Tibial artery (tissue), 4 donors: Measurements from ENCODE around the gene STK4.

Experiments
- DNase-seq, 2 donors: peaks; one replicate each; pipeline ENCODE4 v3.0.0-alpha.2; 2019
- H3K27ac ChIP-seq, 2 donors: fragments of 200-600 bp; sonication (generic) in 1 of 2; 1 replicate in 1 of 2; 2 replicates in 1 of 2; pipeline ENCODE4 v1.5.1; 2018 to 2019; ENCODE audit warnings: mild to moderate bottlenecking in 1 of 2
- H3K27me3 ChIP-seq, 2 donors: fragments of 200-600 bp; sonication (generic) in 1 of 2; one replicate each; pipeline versions ENCODE4 v1.5.1 to v1.6.0; 2016 to 2019
- H3K36me3 ChIP-seq, 3 donors: fragments of 200-600 bp; sonication (generic) in 2 of 3; one replicate each; pipeline ENCODE4 v1.5.1; 2016 to 2019; ENCODE audit warnings: mild to moderate bottlenecking in 2 of 3
- H3K4me1 ChIP-seq, 4 donors: fragments of 200-600 bp; sonication (generic) in 2 of 4; 1 replicate in 3 of 4; 2 replicates in 1 of 4; pipeline ENCODE4 v1.5.1; 2016 to 2019
- H3K4me3 ChIP-seq, 2 donors: fragments of 200-600 bp; sonication (generic) in 1 of 2; 1 replicate in 1 of 2; 2 replicates in 1 of 2; pipeline ENCODE4 v1.5.1; 2018 to 2019; ENCODE audit warnings: mild to moderate bottlenecking in 2 of 2
- H3K9me3 ChIP-seq, 3 donors: fragments of 200-600 bp; sonication (generic) in 1 of 3; one replicate each; pipeline ENCODE4 v1.5.1; 2016 to 2019
- intact Hi-C: fragments of 100-400 bp; cut with DNase I; formaldehyde crosslinking; loops from one replicate; pipeline ENCODE4 v1.15.0; 2023; ENCODE audit warnings: low total_unique reads
- TF ChIP-seq, protein P1 (sequence below), 2 experiments: fragments of 200-600 bp in 1 of 2; fragments of 450-650 bp in 1 of 2; IDR thresholded peaks; one replicate each; pipeline ENCODE4 v1.5.1; 2017 to 2019; ENCODE audit warnings: antibody characterized with exemption in 2 of 2, mild to moderate bottlenecking in 1 of 2, moderate library complexity in 1 of 2

Gene STK4

GRCh38 chr20:45104786-45105185, 138.5 kb downstream of the STK4 start:
- TF ChIP-seq, protein P1, sequence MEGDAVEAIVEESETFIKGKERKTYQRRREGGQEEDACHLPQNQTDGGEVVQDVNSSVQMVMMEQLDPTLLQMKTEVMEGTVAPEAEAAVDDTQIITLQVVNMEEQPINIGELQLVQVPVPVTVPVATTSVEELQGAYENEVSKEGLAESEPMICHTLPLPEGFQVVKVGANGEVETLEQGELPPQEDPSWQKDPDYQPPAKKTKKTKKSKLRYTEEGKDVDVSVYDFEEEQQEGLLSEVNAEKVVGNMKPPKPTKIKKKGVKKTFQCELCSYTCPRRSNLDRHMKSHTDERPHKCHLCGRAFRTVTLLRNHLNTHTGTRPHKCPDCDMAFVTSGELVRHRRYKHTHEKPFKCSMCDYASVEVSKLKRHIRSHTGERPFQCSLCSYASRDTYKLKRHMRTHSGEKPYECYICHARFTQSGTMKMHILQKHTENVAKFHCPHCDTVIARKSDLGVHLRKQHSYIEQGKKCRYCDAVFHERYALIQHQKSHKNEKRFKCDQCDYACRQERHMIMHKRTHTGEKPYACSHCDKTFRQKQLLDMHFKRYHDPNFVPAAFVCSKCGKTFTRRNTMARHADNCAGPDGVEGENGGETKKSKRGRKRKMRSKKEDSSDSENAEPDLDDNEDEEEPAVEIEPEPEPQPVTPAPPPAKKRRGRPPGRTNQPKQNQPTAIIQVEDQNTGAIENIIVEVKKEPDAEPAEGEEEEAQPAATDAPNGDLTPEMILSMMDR (IDR thresholded peaks at IDR 0.05) = no peak
- no peak overlapping the region for H3K27ac ChIP-seq
- intact Hi-C loops = no loop called here
- no peak for DNase-seq
- H3K9me3 ChIP-seq = no peaks in the 10 kb centered on the region
- H3K4me1 ChIP-seq = peaks cover 0 to 6% (median 2%) of the 10 kb centered on the region in 4 donors
- peaks cover 0 to 28% of the 10 kb centered on the region in 2 donors for H3K27me3 ChIP-seq
- no peak overlapping the region for H3K4me3 ChIP-seq
- H3K36me3 ChIP-seq = no peaks in the 10 kb centered on the region

GRCh38 chr20:45105317-45105716, 139.0 kb downstream of the STK4 start:
- Histone ChIP-seq H3K9me3 (no peaks in the 10 kb centered on the region), H3K27ac (no peak overlapping the region), H3K27me3 (peaks cover 0 to 28% of the 10 kb centered on the region in 2 donors), H3K36me3 (no peaks in the 10 kb centered on the region), H3K4me1 (peaks cover 0 to 6% (median 2%) of the 10 kb centered on the region in 4 donors), H3K4me3 (no peak overlapping the region)
- TF ChIP-seq, protein P1 (IDR thresholded peaks at IDR 0.05) = no peak
- no peak for DNase-seq
- intact Hi-C loops = no loop called here

GRCh38 chr20:45109634-45110033, 143.3 kb downstream of the STK4 start:
- intact Hi-C loops = no loop called here
- no peaks in the 10 kb centered on the region for H3K9me3 ChIP-seq
- peaks cover 0 to 39% of the 10 kb centered on the region in 2 donors for H3K27me3 ChIP-seq
- no peak overlapping the region for H3K4me3 ChIP-seq
- H3K27ac ChIP-seq = no peak overlapping the region
- DNase-seq = no peak
- no peaks in the 10 kb centered on the region for H3K36me3 ChIP-seq
- no peaks in the 10 kb centered on the region for H3K4me1 ChIP-seq
- TF ChIP-seq, protein P1 (IDR thresholded peaks at IDR 0.05) = no peak

GRCh38 chr20:45110301-45110700, 144.0 kb downstream of the STK4 start:
- no peaks in the 10 kb centered on the region for H3K9me3 ChIP-seq
- DNase-seq = no peak
- intact Hi-C loops = no loop called here
- H3K36me3 ChIP-seq = no peaks in the 10 kb centered on the region
- H3K4me1 ChIP-seq = no peaks in the 10 kb centered on the region
- H3K27me3 ChIP-seq = peaks cover 0 to 39% of the 10 kb centered on the region in 2 donors
- TF ChIP-seq, protein P1 (IDR thresholded peaks at IDR 0.05) = no peak
- no peak overlapping the region for H3K27ac ChIP-seq
- no peak overlapping the region for H3K4me3 ChIP-seq

DNA sequence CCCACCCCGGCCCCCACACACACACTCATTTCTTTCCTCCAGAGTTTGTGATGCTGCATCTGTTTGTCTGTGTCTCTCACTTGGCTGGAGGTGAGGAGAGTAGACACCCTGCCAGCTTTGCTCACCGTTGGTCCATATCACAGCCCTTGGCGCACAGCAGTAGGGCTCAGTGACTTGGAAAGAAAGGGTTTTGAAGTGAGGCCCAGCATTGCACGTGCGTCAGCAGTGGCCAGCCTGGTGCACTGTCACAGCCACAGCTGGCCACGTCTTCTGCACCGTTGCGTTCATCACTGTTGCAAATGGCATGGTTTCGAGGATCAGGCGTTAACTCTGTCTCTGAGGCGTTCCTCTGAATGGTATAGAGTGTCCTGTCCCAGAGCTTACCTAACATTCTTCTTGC, 145.0 kb downstream of the STK4 start:
- Histone ChIP-seq H3K4me3 (no peak overlapping the region), H3K36me3 (no peaks in the 10 kb centered on the region), H3K9me3 (no peaks in the 10 kb centered on the region), H3K27me3 (peaks cover 0 to 39% of the 10 kb centered on the region in 2 donors), H3K27ac (no peak overlapping the region), H3K4me1 (no peaks in the 10 kb centered on the region)
- DNase-seq = no peak
- TF ChIP-seq, protein P1 (IDR thresholded peaks at IDR 0.05) = no peak
- intact Hi-C loops = no loop called here
